HuH-7 (cell line): ENCODE results near the gene KCNN3.

ENCODE experiments used
- DNase-seq: peaks from one replicate; pipeline ENCODE4 v3.0.0; 2011; ENCODE audit warnings: low spot score

KCNN3 gene

GRCh38 chr1:154860156-154860870, 9.8 kb downstream of the KCNN3 start:
- DNase-seq: no peak

- DNase-seq: no peak
Measured at GRCh38 chr1:154859786-154860155, 10.3 kb downstream of the KCNN3 start.

- DNase-seq: no peak
Measured at GRCh38 chr1:154859151-154859785, 10.8 kb downstream of the KCNN3 start.

GRCh38 chr1:154857441-154858215, 12.5 kb downstream of the KCNN3 start:
- DNase-seq: no peak

GRCh38 chr1:154857022-154857421, 13.1 kb downstream of the KCNN3 start:
- no peak for DNase-seq

DNA sequence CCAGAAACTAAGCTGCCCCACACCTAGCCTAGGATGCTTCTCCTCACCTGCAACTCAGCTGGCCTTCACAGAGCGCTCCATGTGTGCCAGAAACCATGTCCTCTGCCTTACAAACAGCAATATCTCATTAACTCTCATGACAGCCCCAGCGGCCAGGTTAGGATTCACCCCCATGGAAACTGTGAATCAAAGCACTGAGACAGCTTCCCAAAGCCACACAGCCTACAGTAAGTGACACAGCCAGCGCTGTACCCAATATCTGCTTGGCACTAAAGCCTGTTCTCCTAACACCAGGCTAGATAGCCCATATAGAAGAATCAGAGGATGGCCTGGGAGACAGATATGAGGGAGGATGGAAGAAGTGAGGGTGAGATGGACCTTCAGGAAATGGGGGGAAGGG, 13.5 kb downstream of the KCNN3 start:
- no peak for DNase-seq

GRCh38 chr1:154856049-154856448, 14.0 kb downstream of the KCNN3 start:
- no peak for DNase-seq

GRCh38 chr1:154855186-154855851, 14.8 kb downstream of the KCNN3 start:
- no peak for DNase-seq

GRCh38 chr1:154852845-154853244, 17.2 kb downstream of the KCNN3 start:
- no peak for DNase-seq

- no peak for DNase-seq
Measured at GRCh38 chr1:154851392-154852177, 18.5 kb downstream of the KCNN3 start.

- DNase-seq: no peak
Measured at GRCh38 chr1:154849645-154850131, 20.4 kb downstream of the KCNN3 start.

DNA sequence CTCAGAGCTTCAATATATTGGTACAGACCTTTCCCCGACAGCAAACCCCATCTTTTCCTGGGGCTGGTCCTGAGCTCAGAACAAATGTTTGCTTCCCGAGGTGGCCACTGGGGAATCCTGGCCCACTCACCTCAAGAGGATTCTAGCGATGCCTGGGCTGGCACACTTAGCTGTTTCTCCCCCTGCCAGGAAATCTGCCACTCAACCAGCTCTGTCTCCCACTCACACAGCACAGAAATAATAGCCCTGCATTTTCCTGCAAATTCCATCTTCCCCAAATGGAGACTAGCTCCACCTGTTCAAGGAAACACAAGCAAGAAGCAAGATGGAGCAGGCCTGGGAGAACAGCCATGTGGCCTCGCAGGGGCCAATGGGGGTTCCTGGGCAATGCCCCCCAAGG, 21.1 kb downstream of the KCNN3 start:
- no peak for DNase-seq

DNA sequence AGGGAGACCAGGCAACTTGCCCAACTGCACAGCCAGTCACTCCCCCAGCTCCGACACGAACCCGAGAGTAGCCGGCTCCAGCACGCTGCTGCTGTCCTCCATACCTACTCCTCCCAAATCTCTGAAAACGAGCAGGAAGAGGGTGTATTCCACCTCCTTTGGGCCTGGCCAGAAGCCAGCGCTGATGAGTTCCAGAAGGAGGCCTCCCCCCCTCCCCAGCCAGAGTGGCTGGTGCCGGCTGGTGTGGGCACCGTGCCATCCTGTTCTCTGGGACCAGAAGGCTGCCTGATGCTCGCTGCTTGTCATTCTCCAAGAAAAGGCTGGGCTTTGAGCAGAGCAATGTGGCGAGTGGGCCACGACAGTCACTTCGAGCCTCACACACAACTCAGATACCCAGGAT, 22.2 kb downstream of the KCNN3 start:
- DNase-seq: no peak

- DNase-seq: no peak
Measured at GRCh38 chr1:154846565-154847442, 23.3 kb downstream of the KCNN3 start.

GRCh38 chr1:154845879-154846278, 24.2 kb downstream of the KCNN3 start:
- DNase-seq: no peak

DNA sequence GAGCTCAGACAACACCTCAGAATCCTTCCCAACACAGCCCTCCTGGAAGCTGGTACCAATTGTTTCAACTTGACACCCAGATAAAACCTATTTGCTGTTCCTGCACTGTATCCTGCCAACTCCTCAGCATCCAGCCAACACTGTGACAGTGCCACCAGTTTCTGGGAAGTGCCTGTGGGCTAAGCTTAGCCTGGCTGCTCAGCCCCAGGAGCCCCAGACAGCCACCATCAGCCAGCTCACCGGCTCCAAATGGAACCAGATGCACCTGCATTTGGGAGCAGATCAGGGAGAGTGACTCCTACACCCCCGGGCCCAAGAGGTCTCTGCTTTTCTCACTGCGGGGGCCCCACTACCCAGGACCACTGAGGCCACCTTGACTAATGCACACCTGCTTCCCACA, 24.9 kb downstream of the KCNN3 start:
- DNase-seq: no peak

DNA sequence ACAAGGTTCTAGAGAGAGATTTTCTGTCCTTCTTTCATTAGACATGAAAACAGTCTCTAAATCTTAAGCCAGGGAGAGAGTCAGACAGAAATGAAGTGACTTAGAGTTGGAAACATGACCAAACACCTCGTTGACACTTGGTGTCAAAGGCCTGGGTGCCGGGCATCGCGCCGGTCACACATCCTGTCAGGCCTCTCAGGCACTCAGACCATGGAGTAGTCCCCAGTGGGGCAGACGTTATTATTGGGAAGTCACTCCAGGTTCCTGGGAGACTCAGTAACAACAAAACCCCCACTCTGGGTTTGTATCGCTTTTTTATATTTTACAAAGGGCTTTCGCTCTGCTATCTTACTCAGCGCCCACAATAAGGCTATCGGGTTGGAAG, 25.8 kb downstream of the KCNN3 start:
- DNase-seq: no peak

- no peak for DNase-seq
Measured at GRCh38 chr1:154843636-154844296, 26.3 kb downstream of the KCNN3 start.

- no peak for DNase-seq
Measured at GRCh38 chr1:154842635-154843034, 27.4 kb downstream of the KCNN3 start.

- no peak for DNase-seq
Measured at GRCh38 chr1:154841384-154841783, 28.7 kb downstream of the KCNN3 start.
